Endometrial microvascular endothelial cells (primary cell): ENCODE measurements around the gene LCP1. TPM values are rescaled to one million over a fixed set of nuclear protein-coding genes. Genes with fewer than 3 reads are reported as not detected.
"Not testable (repeated sequence)": the region's sequence is repeated elsewhere in the genome, so short reads cannot be mapped to it uniquely, and the experiment has no call there.

Experiments used
- in situ Hi-C: cut with HindIII; loops from 2 replicates; pipeline ENCODE4 v1.10.0; 2017; ENCODE audit warnings: low sequenced_read_pairs, low pct_unique_long_range_greater_than_20kb; ENCODE audit errors: inconsistent ontology term
- total RNA-seq: library from RNA; depleted of rRNA; stranded (reverse); fragments of >200 nt; gene quantifications from one replicate; pipeline ENCODE4 v1.2.3, GENCODE V29; 2015; ENCODE audit errors: inconsistent ontology term

Gene LCP1, protein sequence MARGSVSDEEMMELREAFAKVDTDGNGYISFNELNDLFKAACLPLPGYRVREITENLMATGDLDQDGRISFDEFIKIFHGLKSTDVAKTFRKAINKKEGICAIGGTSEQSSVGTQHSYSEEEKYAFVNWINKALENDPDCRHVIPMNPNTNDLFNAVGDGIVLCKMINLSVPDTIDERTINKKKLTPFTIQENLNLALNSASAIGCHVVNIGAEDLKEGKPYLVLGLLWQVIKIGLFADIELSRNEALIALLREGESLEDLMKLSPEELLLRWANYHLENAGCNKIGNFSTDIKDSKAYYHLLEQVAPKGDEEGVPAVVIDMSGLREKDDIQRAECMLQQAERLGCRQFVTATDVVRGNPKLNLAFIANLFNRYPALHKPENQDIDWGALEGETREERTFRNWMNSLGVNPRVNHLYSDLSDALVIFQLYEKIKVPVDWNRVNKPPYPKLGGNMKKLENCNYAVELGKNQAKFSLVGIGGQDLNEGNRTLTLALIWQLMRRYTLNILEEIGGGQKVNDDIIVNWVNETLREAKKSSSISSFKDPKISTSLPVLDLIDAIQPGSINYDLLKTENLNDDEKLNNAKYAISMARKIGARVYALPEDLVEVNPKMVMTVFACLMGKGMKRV
- 4.6 TPM for total RNA-seq

DNA sequence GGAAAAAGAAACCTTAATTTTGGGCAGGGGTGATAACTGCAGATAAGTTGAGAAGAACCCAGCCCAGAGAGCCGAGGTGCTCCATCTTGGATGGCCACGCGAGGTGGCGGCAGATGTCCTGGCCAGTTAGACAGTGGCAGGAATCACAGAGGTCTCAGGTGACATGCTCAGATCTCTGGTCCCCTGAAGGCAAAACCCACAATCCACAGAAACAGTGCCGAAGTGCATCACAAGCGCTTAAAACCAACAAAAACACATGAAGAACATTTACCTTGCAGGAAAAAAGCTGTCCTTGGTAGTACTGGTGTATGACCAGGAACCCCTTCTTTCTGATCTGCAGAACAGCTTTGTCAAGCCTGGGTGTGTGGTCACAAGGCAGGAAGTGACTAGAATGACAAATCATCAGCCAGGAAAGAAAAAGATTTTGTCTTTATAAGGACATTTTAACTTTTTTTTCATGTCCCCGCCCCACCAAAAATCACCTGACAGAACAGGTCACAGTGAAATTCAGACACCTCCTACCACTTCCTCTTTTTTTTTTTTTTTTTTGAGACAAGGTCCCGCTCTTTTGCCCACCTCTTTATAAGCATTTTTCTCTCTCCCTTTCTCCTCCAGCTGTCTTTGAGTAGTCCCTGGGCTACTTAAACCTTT, at the start of gene LCP1:
TSS of gene LCP1 (minus strand) at position 338 of the 651 bp plus-strand sequence. CDS start 22,515 bp downstream, outside the sequence.
- in situ Hi-C loops, result no loop called here

DNA sequence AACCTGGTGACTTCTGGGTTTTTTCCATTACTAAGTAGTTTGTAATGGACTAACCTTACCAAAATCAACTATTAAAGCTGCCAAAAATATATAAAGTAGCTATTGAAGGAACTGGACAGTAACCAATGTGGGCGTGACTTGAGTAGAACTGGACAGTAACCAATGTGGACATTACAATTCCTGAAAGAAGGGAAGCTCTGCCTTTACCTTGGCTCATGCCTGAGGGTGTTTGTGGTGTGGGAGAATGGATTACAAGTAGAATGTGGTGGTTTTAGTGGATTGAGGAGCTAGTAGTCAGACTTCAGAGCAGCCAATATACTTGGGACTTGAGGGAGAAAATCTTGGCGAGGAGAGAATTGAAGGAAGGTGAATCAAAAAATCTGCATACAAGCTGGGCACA, 47.3 kb upstream of the LCP1 start:
- in situ Hi-C loops, result no loop called here

- in situ Hi-C loops, result not testable (repeated sequence)
Observed at GRCh38 chr13:46220234-46220633, 38.3 kb upstream of the LCP1 start.

- in situ Hi-C loops, result not testable (repeated sequence)
Observed at GRCh38 chr13:46214741-46215140, 32.8 kb upstream of the LCP1 start.

GRCh38 chr13:46213242-46213641, 31.3 kb upstream of the LCP1 start:
- in situ Hi-C loops, result no loop called here

- in situ Hi-C loops, result no loop called here
Observed at GRCh38 chr13:46211483-46212351, 29.7 kb upstream of the LCP1 start, which contains the start of gene LRRC63. Gene LRRC63 (plus strand): TSS chr13:46211928. CDS start chr13:46213035, 1,107 bp downstream.

DNA sequence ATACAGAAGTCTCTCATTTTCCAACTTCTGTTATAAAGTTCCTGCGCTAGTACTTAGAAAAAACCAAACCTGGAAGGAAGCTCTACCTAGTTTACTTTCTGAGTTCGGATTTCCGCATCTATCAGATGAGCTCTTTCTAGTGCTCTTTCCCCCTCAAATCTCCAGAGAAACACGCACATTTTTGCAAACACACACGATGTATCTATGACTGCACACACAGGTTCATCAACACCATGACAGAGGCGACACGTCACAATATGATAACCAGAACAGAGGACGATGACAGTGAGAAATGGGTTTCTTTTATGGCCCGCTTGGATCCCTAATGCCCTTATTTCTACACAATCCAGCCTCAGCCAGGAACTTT, 29.1 kb upstream of the LCP1 start:
- in situ Hi-C loops, result no loop called here

- in situ Hi-C loops, result no loop called here
Observed at GRCh38 chr13:46210362-46211083, 28.5 kb upstream of the LCP1 start.

GRCh38 chr13:46207828-46208227, 25.9 kb upstream of the LCP1 start:
- in situ Hi-C loops, result no loop called here

DNA sequence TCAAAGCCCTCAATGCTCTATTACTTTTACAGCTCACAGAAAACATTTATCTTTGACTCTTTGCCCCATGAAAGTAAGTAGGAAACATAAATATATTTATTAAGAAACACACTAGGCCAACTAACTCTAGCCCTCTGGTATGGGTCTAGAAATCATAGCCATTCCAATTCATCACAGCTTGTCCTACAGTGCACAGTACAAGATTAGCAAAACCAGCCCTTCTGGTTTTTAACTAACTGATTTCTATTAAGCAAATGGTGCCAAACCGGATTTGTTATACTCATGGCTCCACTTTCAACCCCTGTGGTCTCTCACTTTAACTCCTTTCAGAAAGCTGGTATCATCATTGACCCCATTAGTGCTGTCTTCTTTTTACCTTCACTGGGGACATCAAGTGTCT, 24.2 kb upstream of the LCP1 start:
- in situ Hi-C loops, result no loop called here

DNA sequence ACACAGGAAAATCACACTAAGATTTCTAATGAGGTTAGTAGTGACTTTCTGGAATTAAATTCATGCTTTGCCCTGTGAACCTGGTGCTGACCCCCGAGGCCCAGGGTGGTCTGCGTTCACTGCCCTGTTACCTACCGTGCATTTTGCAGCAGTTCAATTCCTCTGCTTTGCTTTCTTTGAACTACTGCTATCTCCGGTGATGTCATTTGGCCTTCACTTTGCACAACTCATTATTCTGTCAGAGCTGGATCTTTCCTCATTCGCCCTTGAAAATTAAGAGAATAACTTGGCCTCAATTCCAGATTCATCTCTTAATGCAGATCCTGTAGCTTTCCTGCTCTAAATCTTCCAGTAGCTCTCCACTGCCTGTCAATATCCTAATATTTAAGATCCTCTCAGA, 21.0 kb upstream of the LCP1 start:
- in situ Hi-C loops, result no loop called here

DNA sequence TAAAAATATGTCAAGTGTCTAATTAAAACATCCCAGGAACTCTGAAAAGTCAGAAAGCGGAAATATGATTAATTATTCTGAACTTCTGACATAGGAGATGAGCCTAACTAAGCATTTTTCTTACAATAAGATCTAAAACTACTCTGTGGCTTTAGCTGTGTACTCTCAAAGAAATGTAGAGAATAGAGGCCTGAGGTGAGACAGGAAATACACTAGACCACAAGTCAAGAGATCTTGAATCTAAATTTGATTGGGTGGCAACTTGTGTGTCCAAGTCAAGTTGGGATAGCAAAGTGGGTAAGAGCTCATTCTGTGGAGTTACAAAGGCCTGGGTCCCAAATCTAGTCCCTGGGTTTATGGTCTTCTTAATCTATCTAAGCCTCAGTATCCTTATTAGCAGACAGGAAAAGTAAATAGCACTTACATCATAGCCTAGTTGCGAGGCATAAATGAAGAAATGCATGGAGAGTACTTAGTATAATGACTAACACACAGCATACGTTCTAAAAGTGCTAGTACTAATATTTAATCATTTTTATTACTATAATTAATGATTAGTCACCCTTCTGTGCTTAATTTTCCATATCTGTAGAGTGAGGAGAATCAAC, 20.3 kb upstream of the LCP1 start:
- in situ Hi-C loops, result no loop called here

DNA sequence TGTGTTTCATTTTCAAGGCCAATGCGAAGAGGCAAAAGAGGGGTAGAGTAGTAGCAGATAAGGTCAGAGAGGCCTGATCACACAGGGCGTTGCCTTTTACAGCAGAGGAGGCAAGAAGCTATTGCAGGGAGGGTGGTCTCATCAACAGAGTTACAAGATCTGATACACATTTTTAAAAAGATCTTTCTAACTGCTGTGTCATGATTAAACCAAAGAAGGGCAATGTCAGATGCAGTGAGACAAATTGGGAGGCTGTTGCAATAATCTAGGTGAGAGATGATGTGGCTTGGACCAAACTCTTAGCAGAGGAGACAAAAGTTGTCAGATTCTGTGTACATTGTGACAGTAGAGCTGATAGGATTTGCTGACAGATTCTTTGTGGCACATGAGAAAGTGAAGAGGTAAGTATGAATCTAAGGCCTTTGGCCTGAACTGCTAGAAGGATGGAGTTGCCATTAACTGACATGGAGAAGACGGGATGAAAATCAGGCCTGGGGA, 16.8 kb upstream of the LCP1 start:
- in situ Hi-C loops, result no loop called here

DNA sequence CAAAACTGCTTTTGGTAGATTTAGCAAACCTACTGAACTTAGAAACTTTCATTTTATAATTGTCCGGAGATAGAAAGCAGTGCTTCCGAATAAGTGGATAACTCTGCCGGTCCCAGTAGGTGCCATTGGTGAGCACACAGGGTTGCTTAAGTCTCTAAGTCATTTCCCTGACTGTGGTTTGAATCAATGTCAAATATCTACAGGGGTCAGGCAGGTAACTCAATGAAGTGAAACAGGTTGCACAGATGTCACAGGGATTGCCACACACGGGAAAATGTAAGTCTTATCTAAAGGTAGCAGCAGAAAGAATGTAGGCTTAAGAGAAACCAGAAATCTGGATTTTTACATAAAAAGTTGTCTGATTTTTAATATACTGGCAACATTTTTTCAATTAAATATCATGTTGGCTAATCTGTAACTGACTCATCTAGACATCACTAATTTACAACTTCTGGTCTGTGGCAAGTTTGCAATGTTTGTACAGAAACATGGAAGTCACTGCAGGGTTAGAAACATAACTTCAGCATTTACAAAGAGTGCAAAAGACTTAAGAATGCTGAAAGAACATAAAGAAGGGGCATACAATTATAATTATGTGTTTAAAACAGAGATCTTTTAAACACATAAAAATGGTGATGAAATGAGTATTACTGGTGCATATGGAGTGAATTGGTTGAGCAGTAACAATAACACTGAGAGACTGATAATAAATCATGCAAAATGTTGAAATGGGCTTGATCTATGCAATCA, 15.5 kb upstream of the LCP1 start:
- in situ Hi-C loops, result no loop called here

- in situ Hi-C loops, result no loop called here
Observed at GRCh38 chr13:46195016-46195415, 13.0 kb upstream of the LCP1 start.

DNA sequence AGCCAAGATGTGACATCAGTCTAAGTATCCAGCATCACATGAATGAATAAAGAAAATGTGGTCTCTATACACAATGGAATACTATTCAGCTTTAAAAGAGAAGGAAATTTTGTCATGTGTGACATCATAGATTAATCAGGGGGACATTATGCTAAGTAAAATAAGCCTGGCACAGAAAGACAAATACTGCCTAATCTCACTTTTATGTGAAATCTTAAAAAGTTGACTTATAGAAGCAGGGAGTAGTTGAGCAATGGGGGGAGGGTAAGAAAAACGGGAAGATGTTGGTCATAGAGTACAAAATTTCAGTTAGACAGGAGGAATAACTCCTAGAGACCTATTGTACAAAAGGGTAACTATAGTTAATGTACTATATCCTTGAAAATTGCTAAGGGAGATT, 10.4 kb upstream of the LCP1 start:
- in situ Hi-C loops, result no loop called here

DNA sequence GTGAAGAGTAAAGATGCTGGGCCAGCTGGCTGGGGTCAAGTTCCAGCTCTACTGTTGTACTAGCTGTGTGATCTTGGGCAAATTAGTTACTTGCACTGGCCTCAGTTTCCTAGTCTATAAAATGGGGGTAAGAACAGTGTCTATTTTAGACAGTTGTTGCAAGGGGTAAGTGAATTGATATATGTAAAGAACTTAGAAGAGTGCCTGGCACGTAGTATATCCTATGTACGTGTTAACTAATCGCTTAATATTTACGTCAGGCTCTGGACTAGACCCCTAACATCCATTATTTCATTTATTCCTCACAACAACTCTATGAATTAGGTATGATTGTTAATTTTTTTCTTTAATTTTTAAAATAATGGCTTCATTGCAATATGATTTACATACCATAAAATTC, 3.7 kb upstream of the LCP1 start:
- in situ Hi-C loops, result no loop called here
